Panc1 (cell line): Measurements from ENCODE around the gene OR52N4. TPM values are rescaled to one million over a fixed set of nuclear protein-coding genes. Genes with fewer than 3 reads are reported as not detected.

Source experiments
- ATAC-seq: fragments of 200-7000 bp; cut with Tn5 transposase; 2 replicates; pipeline ENCODE4 v1.9.1; 2020; ENCODE audit warnings: mild to moderate bottlenecking, moderate library complexity
- BruUV-seq: library from RNA; stranded (reverse); fragments of 400-500 nt; replicated peaks from 2 replicates; lab custom pipeline; 2021; lab: Mats Ljungman, UMichigan
- CTCF ChIA-PET: fragments of 300-600 bp; sonication (Branson Sonifier 250); formaldehyde crosslinking; loops from one replicate; lab custom pipeline; 2022; ENCODE audit warnings: antibody characterized with exemption; lab: Charles Lee
- POLR2A ChIA-PET: fragments of 300-600 bp; sonication (Branson Sonifier 250); formaldehyde crosslinking; loops from one replicate; lab custom pipeline; 2022; ENCODE audit warnings: antibody characterized with exemption; lab: Charles Lee
- DNase-seq: peaks from one replicate; pipeline ENCODE4 v3.0.0-alpha.2; 2010; ENCODE audit warnings: low read depth, low spot score
- H3K27ac ChIP-seq: 2 replicates; pipeline ENCODE4 v1.5.1; 2011; ENCODE audit warnings: mild to moderate bottlenecking, low read length, inconsistent platforms
- H3K27me3 ChIP-seq: fragments of 200-500 bp; sonication (Bioruptor generic); 2 replicates; pipeline ENCODE4 v1.6.0; 2014; ENCODE audit warnings: low read length, inconsistent platforms; ENCODE audit not compliant: control insufficient read depth, insufficient read depth
- H3K36me3 ChIP-seq: fragments of 200-500 bp; sonication (Bioruptor generic); 2 replicates; pipeline ENCODE4 v1.5.1; 2014; ENCODE audit warnings: inconsistent platforms, mild to moderate bottlenecking, low read length, moderate library complexity; ENCODE audit not compliant: control insufficient read depth, insufficient read depth
- H3K4me1 ChIP-seq: 2 replicates; pipeline ENCODE4 v1.5.1; 2011; ENCODE audit warnings: inconsistent platforms, mild to moderate bottlenecking, low read length, moderate library complexity; ENCODE audit not compliant: control insufficient read depth, insufficient read depth
- H3K4me3 ChIP-seq, 2 experiments: 2 replicates each; pipeline ENCODE4 v1.5.1; 2011 to 2012; ENCODE audit warnings: low read depth in 2 of 2, low read length in 2 of 2, mild to moderate bottlenecking in 2 of 2, inconsistent platforms in 1 of 2, moderate library complexity in 1 of 2
- H3K9me3 ChIP-seq: fragments of 200-500 bp; sonication (Bioruptor generic); 2 replicates; pipeline ENCODE4 v1.5.1; 2014; ENCODE audit warnings: low read depth, mild to moderate bottlenecking, inconsistent platforms, low read length, moderate library complexity; ENCODE audit not compliant: control insufficient read depth, insufficient read depth
- POLR2AphosphoS5 ChIP-seq: IDR thresholded peaks from 2 replicates; pipeline ENCODE4 v1.6.1; 2012; ENCODE audit warnings: mild to moderate bottlenecking, low read depth, low read length, moderate library complexity
- SIN3A ChIP-seq: IDR thresholded peaks from 2 replicates; pipeline ENCODE4 v1.6.1; 2012; ENCODE audit warnings: low read depth, mild to moderate bottlenecking, low read length, moderate library complexity, borderline replicate concordance; ENCODE audit not compliant: insufficient read depth
- TCF7L2 ChIP-seq: IDR thresholded peaks from 2 replicates; pipeline ENCODE4 v1.6.1; 2011; ENCODE audit warnings: mild to moderate bottlenecking, low read depth, low read length, inconsistent platforms
- in situ Hi-C: cut with HindIII; loops from 2 replicates; pipeline ENCODE4 v1.10.0; 2016; ENCODE audit warnings: low sequenced_read_pairs, low pct_unique_long_range_greater_than_20kb
- intact Hi-C: fragments of 100-400 bp; cut with micrococcal nuclease; formaldehyde crosslinking; loops from one replicate; pipeline ENCODE4 v1.10.0; 2022; ENCODE audit not compliant: unreplicated experiment
- total RNA-seq: library from RNA; stranded (reverse); gene quantifications from one replicate; pipeline ENCODE4 v1.2.1, GENCODE V29; 2021; ENCODE audit not compliant: unreplicated experiment
- TF ChIP-seq, protein P1 (sequence below): fragments of 450-650 bp; IDR thresholded peaks from 2 replicates; pipeline ENCODE4 v1.5.1; 2017; ENCODE audit warnings: mild to moderate bottlenecking
- TF ChIP-seq, protein P2 (sequence below), 2 experiments: IDR thresholded peaks; 2 replicates each; pipeline ENCODE4 v1.6.1; 2011 to 2012; ENCODE audit warnings: low read depth in 2 of 2, control low read depth in 1 of 2, low read length in 1 of 2, mild to moderate bottlenecking in 1 of 2, moderate library complexity in 1 of 2; ENCODE audit not compliant: insufficient read depth in 1 of 2

The OR52N4 gene
- total RNA-seq, 1 experiment from 2014 or later: not detected

DNA sequence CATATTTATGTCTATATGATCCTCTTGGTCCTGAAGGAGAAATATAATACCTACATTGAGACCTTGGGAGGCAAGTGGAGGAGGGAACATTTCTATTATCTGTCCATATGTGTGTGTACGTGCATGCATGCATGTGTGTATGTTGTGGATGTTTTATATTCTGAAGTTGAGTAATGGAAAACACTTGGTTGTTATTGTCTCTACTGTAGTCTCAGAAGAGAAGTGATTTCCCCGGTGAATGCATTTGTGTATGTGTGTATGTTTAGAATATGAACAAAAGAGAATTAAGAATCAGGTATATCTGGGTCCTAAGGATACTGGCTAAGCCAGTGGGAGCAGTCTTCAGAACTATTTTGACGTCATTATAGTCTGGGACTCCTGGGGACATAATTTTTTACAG is 37.1 kb downstream of the OR52N4 start, which contains the start of gene OR52N1:
Gene OR52N1, minus strand, starts transcription at position 101 of the 400 bp plus-strand sequence. CDS start 2,449 bp downstream, outside the sequence.
- H3K4me1 ChIP-seq: no peaks in the 10 kb centered on the region
- H3K27ac ChIP-seq: no peak within 1 kb of the TSS
- in situ Hi-C loops (no loop called here), intact Hi-C loops (no loop called here)
- CTCF ChIA-PET: no interaction called here
- TF ChIP-seq, protein P1, sequence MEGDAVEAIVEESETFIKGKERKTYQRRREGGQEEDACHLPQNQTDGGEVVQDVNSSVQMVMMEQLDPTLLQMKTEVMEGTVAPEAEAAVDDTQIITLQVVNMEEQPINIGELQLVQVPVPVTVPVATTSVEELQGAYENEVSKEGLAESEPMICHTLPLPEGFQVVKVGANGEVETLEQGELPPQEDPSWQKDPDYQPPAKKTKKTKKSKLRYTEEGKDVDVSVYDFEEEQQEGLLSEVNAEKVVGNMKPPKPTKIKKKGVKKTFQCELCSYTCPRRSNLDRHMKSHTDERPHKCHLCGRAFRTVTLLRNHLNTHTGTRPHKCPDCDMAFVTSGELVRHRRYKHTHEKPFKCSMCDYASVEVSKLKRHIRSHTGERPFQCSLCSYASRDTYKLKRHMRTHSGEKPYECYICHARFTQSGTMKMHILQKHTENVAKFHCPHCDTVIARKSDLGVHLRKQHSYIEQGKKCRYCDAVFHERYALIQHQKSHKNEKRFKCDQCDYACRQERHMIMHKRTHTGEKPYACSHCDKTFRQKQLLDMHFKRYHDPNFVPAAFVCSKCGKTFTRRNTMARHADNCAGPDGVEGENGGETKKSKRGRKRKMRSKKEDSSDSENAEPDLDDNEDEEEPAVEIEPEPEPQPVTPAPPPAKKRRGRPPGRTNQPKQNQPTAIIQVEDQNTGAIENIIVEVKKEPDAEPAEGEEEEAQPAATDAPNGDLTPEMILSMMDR: no peak
- TF ChIP-seq SIN3A: no peak
- TF ChIP-seq, protein P2, sequence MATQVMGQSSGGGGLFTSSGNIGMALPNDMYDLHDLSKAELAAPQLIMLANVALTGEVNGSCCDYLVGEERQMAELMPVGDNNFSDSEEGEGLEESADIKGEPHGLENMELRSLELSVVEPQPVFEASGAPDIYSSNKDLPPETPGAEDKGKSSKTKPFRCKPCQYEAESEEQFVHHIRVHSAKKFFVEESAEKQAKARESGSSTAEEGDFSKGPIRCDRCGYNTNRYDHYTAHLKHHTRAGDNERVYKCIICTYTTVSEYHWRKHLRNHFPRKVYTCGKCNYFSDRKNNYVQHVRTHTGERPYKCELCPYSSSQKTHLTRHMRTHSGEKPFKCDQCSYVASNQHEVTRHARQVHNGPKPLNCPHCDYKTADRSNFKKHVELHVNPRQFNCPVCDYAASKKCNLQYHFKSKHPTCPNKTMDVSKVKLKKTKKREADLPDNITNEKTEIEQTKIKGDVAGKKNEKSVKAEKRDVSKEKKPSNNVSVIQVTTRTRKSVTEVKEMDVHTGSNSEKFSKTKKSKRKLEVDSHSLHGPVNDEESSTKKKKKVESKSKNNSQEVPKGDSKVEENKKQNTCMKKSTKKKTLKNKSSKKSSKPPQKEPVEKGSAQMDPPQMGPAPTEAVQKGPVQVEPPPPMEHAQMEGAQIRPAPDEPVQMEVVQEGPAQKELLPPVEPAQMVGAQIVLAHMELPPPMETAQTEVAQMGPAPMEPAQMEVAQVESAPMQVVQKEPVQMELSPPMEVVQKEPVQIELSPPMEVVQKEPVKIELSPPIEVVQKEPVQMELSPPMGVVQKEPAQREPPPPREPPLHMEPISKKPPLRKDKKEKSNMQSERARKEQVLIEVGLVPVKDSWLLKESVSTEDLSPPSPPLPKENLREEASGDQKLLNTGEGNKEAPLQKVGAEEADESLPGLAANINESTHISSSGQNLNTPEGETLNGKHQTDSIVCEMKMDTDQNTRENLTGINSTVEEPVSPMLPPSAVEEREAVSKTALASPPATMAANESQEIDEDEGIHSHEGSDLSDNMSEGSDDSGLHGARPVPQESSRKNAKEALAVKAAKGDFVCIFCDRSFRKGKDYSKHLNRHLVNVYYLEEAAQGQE (IDR thresholded peaks at IDR 0.05; ENCODE audit: insufficient read depth in 1 of 2, low read depth in 2 of 2, low read length in 1 of 2): no peak
- TF ChIP-seq POLR2AphosphoS5: no peak
- no peak for TF ChIP-seq TCF7L2
- no peak for DNase-seq
- no peaks in the 10 kb centered on the region for H3K27me3 ChIP-seq
- H3K4me3 ChIP-seq: no peak within 1 kb of the TSS
- no peaks in the 10 kb centered on the region for H3K9me3 ChIP-seq
- POLR2A ChIA-PET: no interaction called here
- no TSS peak for BruUV-seq
- H3K36me3 ChIP-seq: no peaks in the 10 kb centered on the region
- ATAC-seq: no peak

- DNase-seq (no peak), ATAC-seq (no peak)
- CTCF ChIA-PET: no interaction called here
- Histone ChIP-seq H3K4me3 (no peak overlapping the region), H3K27ac (no peak overlapping the region), H3K36me3 (no peaks in the 10 kb centered on the region), H3K27me3 (no peaks in the 10 kb centered on the region), H3K4me1 (no peaks in the 10 kb centered on the region), H3K9me3 (no peaks in the 10 kb centered on the region)
- BruUV-seq: no TSS peak
- POLR2A ChIA-PET: no interaction called here
- in situ Hi-C loops (no loop called here), intact Hi-C loops (no loop called here)
- no peak for TF ChIP-seq TCF7L2
- TF ChIP-seq, protein P1: no peak
- TF ChIP-seq POLR2AphosphoS5: no peak
- TF ChIP-seq, protein P2 (IDR thresholded peaks at IDR 0.05; ENCODE audit: insufficient read depth in 1 of 2, low read depth in 2 of 2, low read length in 1 of 2): no peak
- TF ChIP-seq SIN3A: no peak
Measured at GRCh38 chr11:5796541-5796940, 42.5 kb downstream of the OR52N4 start.
